AG04450 (cell line): ENCODE results near the gene SPECC1L. TPM values are rescaled to one million over a fixed set of nuclear protein-coding genes. Genes with fewer than 3 reads are reported as not detected.

Source experiments
- CTCF ChIA-PET: fragments of 300-600, 350-600 bp; formaldehyde crosslinking; extraction: SDS; loops from one replicate; lab custom pipeline; 2022; ENCODE audit warnings: antibody characterized with exemption, inconsistent platforms; lab: Charles Lee
- POLR2A ChIA-PET: fragments of 350-600 bp; formaldehyde crosslinking; extraction: SDS; loops from one replicate; lab custom pipeline; 2021; ENCODE audit warnings: antibody characterized with exemption, inconsistent platforms; lab: Yijun Ruan, JAX
- DNase-seq: peaks from one replicate; pipeline ENCODE4 v3.0.0-alpha.2; 2011; ENCODE audit warnings: low read depth, low spot score
- H3K27ac ChIP-seq: one replicate; pipeline ENCODE4 v1.5.1; 2012; ENCODE audit warnings: low read depth, low read length, control low read depth
- H3K27me3 ChIP-seq: one replicate; pipeline ENCODE4 v1.6.0; 2012; ENCODE audit warnings: low read length; ENCODE audit not compliant: control insufficient read depth, insufficient read depth
- H3K4me3 ChIP-seq: 2 replicates; pipeline ENCODE4 v1.5.1; 2011; ENCODE audit warnings: mild to moderate bottlenecking, low read depth, low read length, control low read depth
- H3K9me3 ChIP-seq: 2 replicates; pipeline ENCODE4 v1.5.1; 2012; ENCODE audit warnings: low read length; ENCODE audit not compliant: control insufficient read depth, insufficient read depth
- polyA plus RNA-seq: library from polyadenylated mRNA; depleted of rRNA; stranded (reverse); fragments of >200 nt; gene quantifications from 2 replicates; pipeline ENCODE4 v1.2.3, GENCODE V29; 2011
- TF ChIP-seq, protein P1 (sequence below): IDR thresholded peaks from 2 replicates; pipeline ENCODE4 v1.5.1; 2011; ENCODE audit warnings: low read depth, low read length, control low read depth, inconsistent platforms

The SPECC1L gene
- polyA plus RNA-seq, 1 experiment = 36.4 TPM

DNA sequence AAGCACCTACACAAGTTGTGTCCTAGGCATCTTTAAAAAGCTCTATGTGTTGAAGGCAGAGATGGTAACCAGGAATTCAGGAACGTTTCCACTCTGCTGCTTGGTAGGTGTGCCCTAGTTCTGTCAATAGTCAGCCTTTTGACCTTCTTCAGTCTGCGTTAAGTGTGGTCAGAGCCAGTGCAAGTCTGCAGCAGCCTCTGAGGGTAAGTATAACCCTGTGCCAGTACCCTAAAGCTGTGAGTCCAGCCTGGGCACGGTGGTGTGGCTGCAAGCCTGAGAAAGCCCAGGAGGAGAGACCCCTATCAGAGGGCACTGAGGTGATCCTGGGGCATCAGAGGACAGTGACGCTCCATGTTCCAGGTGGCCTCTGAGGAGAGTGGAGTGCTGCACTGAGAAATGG lies 80.0 kb downstream of the SPECC1L start:
- POLR2A ChIA-PET = no interaction called here

DNA sequence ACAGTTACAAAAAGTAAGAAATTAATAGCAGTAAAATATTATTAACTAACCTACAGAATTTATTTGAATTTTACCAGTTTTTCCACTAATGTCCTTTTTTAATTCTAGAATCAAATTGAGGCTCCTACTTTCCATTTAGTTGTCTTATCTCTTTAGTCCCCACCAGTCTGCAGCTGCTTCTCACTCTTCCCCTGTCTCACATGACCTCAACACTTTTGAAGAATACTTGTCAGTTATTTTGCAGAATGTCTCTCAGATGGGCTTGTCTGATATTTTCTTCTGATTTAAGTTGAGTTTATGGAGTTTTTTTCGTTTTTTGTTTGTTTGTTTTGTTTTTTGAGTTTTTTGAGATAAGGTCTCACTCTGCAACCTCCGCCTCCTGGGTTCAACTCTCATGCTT lies 82.5 kb downstream of the SPECC1L start:
- ChIA-PET CTCF (interaction anchor here (0.6 kb wide), 1 partner anchor 169 kb away, joined by 7 read pairs; no protein-coding TSS in a partner anchor), POLR2A (no interaction called here)
- Histone ChIP-seq H3K27me3 (no peaks in the 10 kb centered on the region), H3K4me3 (no peak overlapping the region), H3K9me3 (peaks cover 8% of the 10 kb centered on the region), H3K27ac (no peak overlapping the region)
- no peak for DNase-seq
- TF ChIP-seq, protein P1, sequence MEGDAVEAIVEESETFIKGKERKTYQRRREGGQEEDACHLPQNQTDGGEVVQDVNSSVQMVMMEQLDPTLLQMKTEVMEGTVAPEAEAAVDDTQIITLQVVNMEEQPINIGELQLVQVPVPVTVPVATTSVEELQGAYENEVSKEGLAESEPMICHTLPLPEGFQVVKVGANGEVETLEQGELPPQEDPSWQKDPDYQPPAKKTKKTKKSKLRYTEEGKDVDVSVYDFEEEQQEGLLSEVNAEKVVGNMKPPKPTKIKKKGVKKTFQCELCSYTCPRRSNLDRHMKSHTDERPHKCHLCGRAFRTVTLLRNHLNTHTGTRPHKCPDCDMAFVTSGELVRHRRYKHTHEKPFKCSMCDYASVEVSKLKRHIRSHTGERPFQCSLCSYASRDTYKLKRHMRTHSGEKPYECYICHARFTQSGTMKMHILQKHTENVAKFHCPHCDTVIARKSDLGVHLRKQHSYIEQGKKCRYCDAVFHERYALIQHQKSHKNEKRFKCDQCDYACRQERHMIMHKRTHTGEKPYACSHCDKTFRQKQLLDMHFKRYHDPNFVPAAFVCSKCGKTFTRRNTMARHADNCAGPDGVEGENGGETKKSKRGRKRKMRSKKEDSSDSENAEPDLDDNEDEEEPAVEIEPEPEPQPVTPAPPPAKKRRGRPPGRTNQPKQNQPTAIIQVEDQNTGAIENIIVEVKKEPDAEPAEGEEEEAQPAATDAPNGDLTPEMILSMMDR = no peak

More for the DNA sequence above, 80.0 kb downstream of the SPECC1L start:
- H3K27ac ChIP-seq = no peak overlapping the region
- no peak overlapping the region for H3K4me3 ChIP-seq
- no peaks in the 10 kb centered on the region for H3K27me3 ChIP-seq
- CTCF ChIA-PET = interaction anchor here (0.7 kb wide), 1 partner anchor 9 kb away, joined by 3 read pairs; no protein-coding TSS in a partner anchor
- TF ChIP-seq, protein P1 = no peak
- peaks cover 8% of the 10 kb centered on the region for H3K9me3 ChIP-seq
- DNase-seq = no peak

DNA sequence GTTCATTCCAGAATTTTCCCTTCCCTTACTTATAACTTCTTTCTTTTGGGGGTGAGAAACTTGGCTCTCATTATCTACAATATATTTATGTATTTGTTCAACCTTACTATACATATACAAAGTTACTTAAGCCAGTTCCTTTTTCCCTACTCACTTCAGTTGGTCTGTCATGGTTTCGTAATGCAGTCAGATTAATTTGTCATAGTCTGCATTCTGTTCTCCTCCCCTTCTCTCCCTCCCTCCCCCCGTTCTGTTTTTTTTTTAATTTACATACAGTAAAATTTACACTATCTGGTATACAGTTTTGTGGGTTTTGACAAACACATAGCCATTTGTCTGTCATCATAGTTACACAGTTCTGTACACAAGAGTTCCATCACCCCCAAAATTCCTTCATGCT lies 84.9 kb downstream of the SPECC1L start:
- DNase-seq = no peak
- CTCF ChIA-PET = no interaction called here
- Histone ChIP-seq H3K27me3 (no peaks in the 10 kb centered on the region), H3K9me3 (peaks cover 8% of the 10 kb centered on the region), H3K27ac (no peak overlapping the region), H3K4me3 (no peak overlapping the region)
- POLR2A ChIA-PET = no interaction called here
- TF ChIP-seq, protein P1 = no peak

DNA sequence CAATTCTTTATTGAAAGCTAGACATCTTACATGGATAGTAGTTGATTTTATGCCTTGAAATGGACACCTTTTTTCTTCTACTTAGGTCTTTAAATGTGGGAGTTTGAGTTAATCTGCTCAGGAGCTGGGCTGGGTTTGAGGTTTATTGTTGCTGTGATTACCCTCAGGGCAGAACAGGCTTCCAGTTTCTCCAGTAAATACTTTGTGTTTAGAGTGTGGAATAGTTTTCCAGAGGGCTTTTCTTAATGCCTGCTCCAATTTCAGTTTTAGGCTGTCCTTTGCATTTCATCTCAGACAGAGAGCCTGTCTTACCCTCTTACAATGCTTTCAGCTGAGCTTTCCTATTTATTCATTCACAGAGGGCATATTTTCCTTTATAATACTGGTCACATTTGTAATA lies 86.9 kb downstream of the SPECC1L start:
- no peak for DNase-seq
- POLR2A ChIA-PET = no interaction called here
- CTCF ChIA-PET = no interaction called here

DNA sequence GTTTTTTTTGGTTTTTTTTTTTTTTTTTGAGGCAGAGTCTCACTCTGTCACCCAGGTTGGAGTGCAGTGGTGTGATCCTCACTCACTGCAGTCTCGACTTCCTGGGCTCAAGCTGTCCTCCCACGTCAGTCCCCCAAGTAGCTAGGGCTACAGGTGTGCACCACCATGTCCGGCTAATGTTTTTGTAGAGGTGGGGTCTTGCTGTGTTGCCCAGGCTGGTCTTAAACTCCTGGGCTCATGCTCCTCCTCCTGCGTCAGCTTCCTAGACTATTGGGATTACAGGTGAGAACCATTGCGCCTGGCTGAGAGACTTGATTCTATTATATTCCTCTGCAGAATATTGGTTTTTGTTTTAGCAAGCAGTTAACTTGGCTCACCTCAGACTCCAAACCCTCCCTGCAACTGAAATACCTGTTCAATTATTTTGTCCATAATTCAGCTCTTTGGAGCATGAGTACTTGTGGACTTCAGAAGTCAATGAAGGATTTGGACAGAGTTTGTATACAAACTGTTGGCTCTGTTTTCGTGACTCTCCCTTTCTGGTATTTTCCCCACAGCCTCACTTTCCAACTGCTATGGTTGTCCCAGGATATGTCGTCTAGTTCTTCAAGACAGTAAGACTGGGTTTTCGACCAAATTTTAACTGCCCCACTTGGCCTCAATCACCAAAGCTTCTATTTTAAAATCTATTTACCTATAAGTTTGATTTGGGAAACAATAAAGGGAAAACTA lies 87.6 kb downstream of the SPECC1L start:
- CTCF ChIA-PET = no interaction called here
- POLR2A ChIA-PET = no interaction called here
- H3K9me3 ChIP-seq = peaks cover 8% of the 10 kb centered on the region
- H3K4me3 ChIP-seq = no peak overlapping the region
- TF ChIP-seq, protein P1 = no peak
- no peaks in the 10 kb centered on the region for H3K27me3 ChIP-seq
- no peak for DNase-seq
- no peak overlapping the region for H3K27ac ChIP-seq

More for the DNA sequence above, 86.9 kb downstream of the SPECC1L start:
- H3K27ac ChIP-seq = no peak overlapping the region
- H3K9me3 ChIP-seq = peaks cover 8% of the 10 kb centered on the region
- no peak overlapping the region for H3K4me3 ChIP-seq
- no peaks in the 10 kb centered on the region for H3K27me3 ChIP-seq
- TF ChIP-seq, protein P1 = no peak
